ENCODE results near the gene MYH11. TPM values are rescaled to one million over a fixed set of nuclear protein-coding genes. Genes with fewer than 3 reads are reported as not detected.
A peak's percentile ranks its signal among the peaks of the same experiment; 100 is the strongest.

The MYH11 gene
- total RNA-seq, 1 experiment from 2014 or later = not detected

- H3K4me3 ChIP-seq (ENCODE audit: low read depth, low read length, poor library complexity, severe bottlenecking) = no peak overlapping the region
- CTCF ChIA-PET = no interaction called here
- H3K9me3 ChIP-seq (ENCODE audit: low read depth, low read length, poor library complexity, severe bottlenecking) = no peaks in the 10 kb centered on the region
- H3K36me3 ChIP-seq (ENCODE audit: insufficient read depth, low read length, poor library complexity, severe bottlenecking) = peaks cover 10% of the 10 kb centered on the region
- no peak for DNase-seq (ENCODE audit: low spot score)
- no peak overlapping the region for H3K27ac ChIP-seq (ENCODE audit: low read depth, low read length, poor library complexity, severe bottlenecking)
- BruUV-seq (replicated peaks) = no TSS peak
- no peaks in the 10 kb centered on the region for H3K4me1 ChIP-seq (ENCODE audit: insufficient read depth, low read length, poor library complexity, severe bottlenecking)
- TF ChIP-seq EZH2 (IDR thresholded peaks at IDR 0.05; ENCODE audit: borderline replicate concordance, low read depth, low read length, poor library complexity, severe bottlenecking) = no peak
- no peak for TF ChIP-seq CTCF (conservative IDR thresholded peaks at IDR 0.05; ENCODE audit: low read depth, low read length)
- intact Hi-C loops (cut with micrococcal nuclease; ENCODE audit: unreplicated experiment) = loop anchor here (2.0 kb wide), 1 partner anchor 19 kb away; no protein-coding TSS in a partner anchor
- H3K27me3 ChIP-seq (replicated peaks; ENCODE audit: insufficient read depth, low read depth, low read length, poor library complexity) = peaks cover 22% of the 10 kb centered on the region
- POLR2A ChIA-PET (ENCODE audit: low non-redundant PET) = no interaction called here
Measured at GRCh38 chr16:15861996-15862395, 5.2 kb upstream of the MYH11 start.

DNA sequence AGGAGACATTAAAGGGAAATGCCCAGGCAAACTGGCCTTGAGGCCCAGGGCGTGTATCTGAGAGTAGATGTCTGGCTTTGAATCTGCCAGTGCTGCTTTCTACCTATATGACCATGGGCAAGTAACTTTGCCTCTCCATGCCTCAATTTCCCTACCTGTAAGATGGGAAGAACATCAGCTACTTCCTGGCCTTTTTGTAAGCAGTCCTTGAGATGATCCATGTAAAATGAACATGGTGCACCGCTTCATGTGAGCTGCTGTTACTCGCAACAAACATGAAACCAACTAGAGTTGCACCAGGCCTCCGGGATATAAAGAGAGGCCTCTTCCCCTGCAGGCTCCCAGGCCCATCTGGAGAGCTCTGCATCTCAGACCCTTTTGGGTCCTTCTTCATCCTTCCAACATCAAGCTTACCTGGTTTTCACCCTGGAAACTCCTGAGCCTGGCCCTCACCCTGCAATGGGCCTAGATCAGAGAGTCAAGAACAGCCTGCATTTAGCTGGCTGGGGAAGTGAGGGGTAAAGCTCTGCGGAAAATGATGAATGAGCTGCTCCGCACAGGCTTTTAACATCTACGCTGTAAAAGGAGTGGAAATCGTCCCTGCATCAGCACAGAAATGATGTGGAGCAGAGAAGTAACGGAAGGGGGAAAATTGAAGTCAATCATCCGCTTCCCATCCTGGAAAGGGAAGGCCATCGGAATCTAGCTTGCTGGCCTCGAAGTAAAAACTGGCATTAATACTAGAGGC is 2.3 kb upstream of the MYH11 start:
- ChIA-PET CTCF (no interaction called here), POLR2A (ENCODE audit: low non-redundant PET) (no interaction called here)
- DNase-seq (ENCODE audit: low spot score) = no peak
- intact Hi-C loops (cut with micrococcal nuclease; ENCODE audit: unreplicated experiment) = no loop called here
- H3K4me3 ChIP-seq (ENCODE audit: low read depth, low read length, poor library complexity, severe bottlenecking) = no peak overlapping the region
- H3K36me3 ChIP-seq (ENCODE audit: insufficient read depth, low read length, poor library complexity, severe bottlenecking) = no peaks in the 10 kb centered on the region
- H3K27me3 ChIP-seq (replicated peaks; ENCODE audit: insufficient read depth, low read depth, low read length, poor library complexity) = peaks cover 51% of the 10 kb centered on the region
- H3K4me1 ChIP-seq (ENCODE audit: insufficient read depth, low read length, poor library complexity, severe bottlenecking) = no peaks in the 10 kb centered on the region
- no peaks in the 10 kb centered on the region for H3K9me3 ChIP-seq (ENCODE audit: low read depth, low read length, poor library complexity, severe bottlenecking)
- TF ChIP-seq CTCF (conservative IDR thresholded peaks at IDR 0.05; ENCODE audit: low read depth, low read length) = no peak
- TF ChIP-seq EZH2 (IDR thresholded peaks at IDR 0.05; ENCODE audit: borderline replicate concordance, low read depth, low read length, poor library complexity, severe bottlenecking) = no peak
- no peak overlapping the region for H3K27ac ChIP-seq (ENCODE audit: low read depth, low read length, poor library complexity, severe bottlenecking)
- no TSS peak for BruUV-seq (replicated peaks)

GRCh38 chr16:15857724-15858560 is 1.1 kb upstream of the MYH11 start:
- peaks cover 55% of the 10 kb centered on the region for H3K27me3 ChIP-seq (replicated peaks; ENCODE audit: insufficient read depth, low read depth, low read length, poor library complexity)
- H3K4me3 ChIP-seq (ENCODE audit: low read depth, low read length, poor library complexity, severe bottlenecking) = peak overlapping the region; percentile 32
- no peak for DNase-seq (ENCODE audit: low spot score)
- no peaks in the 10 kb centered on the region for H3K4me1 ChIP-seq (ENCODE audit: insufficient read depth, low read length, poor library complexity, severe bottlenecking)
- TF ChIP-seq CTCF (conservative IDR thresholded peaks at IDR 0.05; ENCODE audit: low read depth, low read length) = no peak
- no peak for TF ChIP-seq EZH2 (IDR thresholded peaks at IDR 0.05; ENCODE audit: borderline replicate concordance, low read depth, low read length, poor library complexity, severe bottlenecking)
- no peaks in the 10 kb centered on the region for H3K36me3 ChIP-seq (ENCODE audit: insufficient read depth, low read length, poor library complexity, severe bottlenecking)
- H3K9me3 ChIP-seq (ENCODE audit: low read depth, low read length, poor library complexity, severe bottlenecking) = no peaks in the 10 kb centered on the region
- intact Hi-C loops (cut with micrococcal nuclease; ENCODE audit: unreplicated experiment) = no loop called here
- BruUV-seq (replicated peaks) = no TSS peak
- CTCF ChIA-PET = no interaction called here
- POLR2A ChIA-PET (ENCODE audit: low non-redundant PET) = no interaction called here
- no peak overlapping the region for H3K27ac ChIP-seq (ENCODE audit: low read depth, low read length, poor library complexity, severe bottlenecking)

All from A673 (cell line).